Measurements from ENCODE around the gene CHAMP1. TPM values are rescaled to one million over a fixed set of nuclear protein-coding genes. Genes with fewer than 3 reads are reported as not detected.

Gene CHAMP1
- total RNA-seq, 2 donors from 2014 or later = 34.6 to 36.1 TPM

DNA sequence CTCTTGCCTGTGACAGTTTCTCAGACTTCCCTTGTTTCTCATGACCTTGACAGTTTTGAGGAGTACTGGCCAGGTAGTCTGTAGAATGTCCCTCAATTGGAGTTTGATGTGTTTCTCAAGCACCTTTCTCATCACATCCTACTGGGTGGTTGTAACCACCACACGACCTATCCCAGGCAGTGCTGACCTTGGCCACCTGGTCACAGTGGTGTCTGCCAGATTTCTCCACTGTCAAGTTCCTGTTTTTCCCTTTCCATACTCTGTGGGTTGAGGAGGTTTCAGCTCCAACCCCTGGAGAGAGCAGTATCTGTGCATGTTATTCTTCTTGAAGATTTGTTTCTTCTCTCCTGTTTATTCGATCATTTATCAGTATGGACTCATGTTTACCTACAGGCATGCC is 41.3 kb upstream of the CHAMP1 start:
- Histone ChIP-seq H3K9me3 (ENCODE audit: control insufficient read depth, low read length) (peaks cover 22% of the 10 kb centered on the region), H3K27ac (ENCODE audit: low read depth, low read length) (no peak overlapping the region), H3K27me3 (ENCODE audit: control insufficient read depth, insufficient read depth, low read length, poor library complexity, severe bottlenecking) (no peaks in the 10 kb centered on the region), H3K4me3 (ENCODE audit: low read length) (no peak overlapping the region), H3K4me1 (ENCODE audit: control insufficient read depth, insufficient read depth, low read length) (peaks cover 4% of the 10 kb centered on the region), H3K9ac (ENCODE audit: extremely low read depth, low read length, poor library complexity, severe bottlenecking) (no peak overlapping the region), H3K36me3 (ENCODE audit: control insufficient read depth, insufficient read depth, low read length) (peaks cover 72% of the 10 kb centered on the region)
- TF ChIP-seq, protein P1, sequence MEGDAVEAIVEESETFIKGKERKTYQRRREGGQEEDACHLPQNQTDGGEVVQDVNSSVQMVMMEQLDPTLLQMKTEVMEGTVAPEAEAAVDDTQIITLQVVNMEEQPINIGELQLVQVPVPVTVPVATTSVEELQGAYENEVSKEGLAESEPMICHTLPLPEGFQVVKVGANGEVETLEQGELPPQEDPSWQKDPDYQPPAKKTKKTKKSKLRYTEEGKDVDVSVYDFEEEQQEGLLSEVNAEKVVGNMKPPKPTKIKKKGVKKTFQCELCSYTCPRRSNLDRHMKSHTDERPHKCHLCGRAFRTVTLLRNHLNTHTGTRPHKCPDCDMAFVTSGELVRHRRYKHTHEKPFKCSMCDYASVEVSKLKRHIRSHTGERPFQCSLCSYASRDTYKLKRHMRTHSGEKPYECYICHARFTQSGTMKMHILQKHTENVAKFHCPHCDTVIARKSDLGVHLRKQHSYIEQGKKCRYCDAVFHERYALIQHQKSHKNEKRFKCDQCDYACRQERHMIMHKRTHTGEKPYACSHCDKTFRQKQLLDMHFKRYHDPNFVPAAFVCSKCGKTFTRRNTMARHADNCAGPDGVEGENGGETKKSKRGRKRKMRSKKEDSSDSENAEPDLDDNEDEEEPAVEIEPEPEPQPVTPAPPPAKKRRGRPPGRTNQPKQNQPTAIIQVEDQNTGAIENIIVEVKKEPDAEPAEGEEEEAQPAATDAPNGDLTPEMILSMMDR (conservative IDR thresholded peaks at IDR 0.05) = no peak
- Mint-ChIP-seq H3K36me3 (ENCODE audit: low read depth) (peaks cover 66% of the 10 kb centered on the region), H3K27me3 (ENCODE audit: insufficient read depth) (no peaks in the 10 kb centered on the region), H3K4me1 (peaks cover 10% of the 10 kb centered on the region), H3K27ac (no peak overlapping the region), H3K4me3 (no peak overlapping the region), H3K9me3 (peaks cover 7% of the 10 kb centered on the region)
- WGBS, 2 experiments (ENCODE audit: insufficient coverage in 1 of 2, insufficient read length in 1 of 2) = 93% methylated on average over 2 of the region's 2 CpGs; no CpG with 5 or more reads in 1 of the 2 experiments
- no peak for DNase-seq

DNA sequence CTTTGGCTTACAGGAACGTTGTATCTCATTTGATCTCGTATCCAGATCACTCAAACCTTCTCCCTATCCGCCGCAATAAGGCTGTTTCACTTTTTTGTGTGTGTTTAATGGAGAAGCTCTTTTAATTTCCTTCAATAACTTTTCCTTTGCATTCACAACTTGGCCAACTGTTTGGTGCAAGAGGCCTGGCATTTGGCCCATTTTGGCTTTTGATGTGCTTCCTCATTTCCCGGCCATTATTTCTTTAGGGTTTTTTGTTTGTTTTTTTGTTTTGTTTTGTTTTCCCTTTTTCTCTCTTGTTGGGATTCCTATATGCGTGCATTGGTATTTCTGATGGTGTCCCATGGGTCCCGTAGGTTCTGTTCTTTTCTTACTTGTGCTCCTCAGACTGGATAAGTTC is 39.0 kb upstream of the CHAMP1 start:
- H3K4me3 ChIP-seq (ENCODE audit: low read length) = no peak overlapping the region
- H3K27ac ChIP-seq (ENCODE audit: low read depth, low read length) = no peak overlapping the region
- 80 to 92% methylated on average over 1 to 5 of the region's 7 CpGs for WGBS, 2 experiments (ENCODE audit: insufficient coverage in 1 of 2, insufficient read length in 1 of 2)
- peaks cover 1% of the 10 kb centered on the region for H3K9me3 ChIP-seq (ENCODE audit: control insufficient read depth, low read length)
- H3K4me1 ChIP-seq (ENCODE audit: control insufficient read depth, insufficient read depth, low read length) = peaks cover 16% of the 10 kb centered on the region
- Mint-ChIP-seq H3K27me3 (ENCODE audit: insufficient read depth) (no peaks in the 10 kb centered on the region), H3K4me3 (no peak overlapping the region), H3K9me3 (no peaks in the 10 kb centered on the region), H3K36me3 (ENCODE audit: low read depth) (peaks cover 47% of the 10 kb centered on the region), H3K27ac (no peak overlapping the region), H3K4me1 (peaks cover 30% of the 10 kb centered on the region)
- TF ChIP-seq, protein P1 (conservative IDR thresholded peaks at IDR 0.05) = no peak
- no peak overlapping the region for H3K9ac ChIP-seq (ENCODE audit: extremely low read depth, low read length, poor library complexity, severe bottlenecking)
- no peak for DNase-seq
- H3K36me3 ChIP-seq (ENCODE audit: control insufficient read depth, insufficient read depth, low read length) = peaks cover 49% of the 10 kb centered on the region
- H3K27me3 ChIP-seq (ENCODE audit: control insufficient read depth, insufficient read depth, low read length, poor library complexity, severe bottlenecking) = no peaks in the 10 kb centered on the region

DNA sequence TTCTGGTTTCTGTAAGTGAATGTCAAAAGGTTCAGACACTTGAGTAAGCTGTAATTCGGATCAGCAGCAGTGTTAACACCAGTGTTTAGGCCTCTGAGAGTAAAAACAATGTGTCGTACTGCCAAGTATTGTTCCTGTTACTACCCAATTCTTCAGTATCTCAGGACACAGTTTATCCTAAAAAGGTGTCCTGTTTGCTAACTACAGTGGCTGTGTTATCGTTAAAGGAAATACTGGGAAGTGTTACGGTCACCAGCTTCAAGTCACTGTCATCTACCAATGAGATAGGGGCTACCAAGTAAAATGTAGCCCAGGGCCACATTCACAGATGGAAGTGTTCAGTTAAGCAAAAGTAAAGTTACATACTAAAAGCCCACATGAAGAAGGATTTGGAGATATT is 35.2 kb upstream of the CHAMP1 start:
- H3K4me1 Mint-ChIP-seq = peaks cover 43% of the 10 kb centered on the region
- Histone ChIP-seq H3K27ac (ENCODE audit: low read depth, low read length) (no peak overlapping the region), H3K36me3 (ENCODE audit: control insufficient read depth, insufficient read depth, low read length) (peaks cover 31% of the 10 kb centered on the region), H3K4me3 (ENCODE audit: low read length) (no peak overlapping the region), H3K9me3 (ENCODE audit: control insufficient read depth, low read length) (no peaks in the 10 kb centered on the region), H3K9ac (ENCODE audit: extremely low read depth, low read length, poor library complexity, severe bottlenecking) (no peak overlapping the region), H3K27me3 (ENCODE audit: control insufficient read depth, insufficient read depth, low read length, poor library complexity, severe bottlenecking) (no peaks in the 10 kb centered on the region), H3K4me1 (ENCODE audit: control insufficient read depth, insufficient read depth, low read length) (peaks cover 16% of the 10 kb centered on the region)
- no peaks in the 10 kb centered on the region for H3K27me3 Mint-ChIP-seq (ENCODE audit: insufficient read depth)
- WGBS, 2 experiments (ENCODE audit: insufficient coverage in 1 of 2, insufficient read length in 1 of 2) = 57 to 64% methylated on average over 2 to 4 of the region's 4 CpGs
- DNase-seq = no peak
- no peaks in the 10 kb centered on the region for H3K9me3 Mint-ChIP-seq
- H3K4me3 Mint-ChIP-seq = no peak overlapping the region
- peaks cover 28% of the 10 kb centered on the region for H3K36me3 Mint-ChIP-seq (ENCODE audit: low read depth)
- H3K27ac Mint-ChIP-seq = peak overlapping the region; percentile 77
- TF ChIP-seq, protein P1 (conservative IDR thresholded peaks at IDR 0.05) = no peak
